ENCODE data around the gene TOP3A. TPM values are rescaled to one million over a fixed set of nuclear protein-coding genes. Genes with fewer than 3 reads are reported as not detected.
A peak's percentile ranks its signal among the peaks of the same experiment; 100 is the strongest.

Gene TOP3A
- total RNA-seq, 1 donor from 2014 or later, result 49.2 TPM

GRCh38 chr17:18360518-18360917, 45.7 kb upstream of the TOP3A start:
- Histone ChIP-seq H3K9me3 (ENCODE audit: low read depth) (no peaks in the 10 kb centered on the region), H3K79me2 (ENCODE audit: low read depth) (peaks cover 46% of the 10 kb centered on the region), H2AFZ (replicated peaks) (no peak overlapping the region), H3K9ac (no peak overlapping the region), H3K27ac (no peak overlapping the region), H3K4me3 (no peak overlapping the region), H3K36me3 (no peaks in the 10 kb centered on the region), H4K20me1 (ENCODE audit: low read depth) (no peaks in the 10 kb centered on the region), H3F3A (ENCODE audit: low read depth) (no peaks in the 10 kb centered on the region), H3K4me1 (peaks cover 5% of the 10 kb centered on the region), H3K27me3 (no peaks in the 10 kb centered on the region), H3K4me2 (no peak overlapping the region)
- TF ChIP-seq EZH2phosphoT487 (IDR thresholded peaks at IDR 0.05), result no peak
- TF ChIP-seq EZH2 (IDR thresholded peaks at IDR 0.05), result no peak
- TF ChIP-seq, protein P1, sequence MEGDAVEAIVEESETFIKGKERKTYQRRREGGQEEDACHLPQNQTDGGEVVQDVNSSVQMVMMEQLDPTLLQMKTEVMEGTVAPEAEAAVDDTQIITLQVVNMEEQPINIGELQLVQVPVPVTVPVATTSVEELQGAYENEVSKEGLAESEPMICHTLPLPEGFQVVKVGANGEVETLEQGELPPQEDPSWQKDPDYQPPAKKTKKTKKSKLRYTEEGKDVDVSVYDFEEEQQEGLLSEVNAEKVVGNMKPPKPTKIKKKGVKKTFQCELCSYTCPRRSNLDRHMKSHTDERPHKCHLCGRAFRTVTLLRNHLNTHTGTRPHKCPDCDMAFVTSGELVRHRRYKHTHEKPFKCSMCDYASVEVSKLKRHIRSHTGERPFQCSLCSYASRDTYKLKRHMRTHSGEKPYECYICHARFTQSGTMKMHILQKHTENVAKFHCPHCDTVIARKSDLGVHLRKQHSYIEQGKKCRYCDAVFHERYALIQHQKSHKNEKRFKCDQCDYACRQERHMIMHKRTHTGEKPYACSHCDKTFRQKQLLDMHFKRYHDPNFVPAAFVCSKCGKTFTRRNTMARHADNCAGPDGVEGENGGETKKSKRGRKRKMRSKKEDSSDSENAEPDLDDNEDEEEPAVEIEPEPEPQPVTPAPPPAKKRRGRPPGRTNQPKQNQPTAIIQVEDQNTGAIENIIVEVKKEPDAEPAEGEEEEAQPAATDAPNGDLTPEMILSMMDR (IDR thresholded peaks at IDR 0.05), result no peak
- peaks cover 17% of the 10 kb centered on the region for H3K4me1 Mint-ChIP-seq
- H3K27me3 Mint-ChIP-seq (ENCODE audit: insufficient read depth, low read depth), result peaks cover 3% of the 10 kb centered on the region
- H3K4me3 Mint-ChIP-seq, result peak overlapping the region; percentile 41
- H3K36me3 Mint-ChIP-seq, result peaks cover 8% of the 10 kb centered on the region
- DNase-seq (ENCODE audit: low spot score), result no peak
- no peak overlapping the region for H3K27ac Mint-ChIP-seq
- no peaks in the 10 kb centered on the region for H3K9me3 Mint-ChIP-seq

GRCh38 chr17:18356624-18357023, 41.8 kb upstream of the TOP3A start:
- Histone ChIP-seq H3K27me3 (no peaks in the 10 kb centered on the region), H3F3A (ENCODE audit: low read depth) (no peaks in the 10 kb centered on the region), H3K9me3 (ENCODE audit: low read depth) (no peaks in the 10 kb centered on the region), H3K4me3 (no peak overlapping the region), H3K79me2 (ENCODE audit: low read depth) (peaks cover 31% of the 10 kb centered on the region), H2AFZ (replicated peaks) (no peak overlapping the region), H3K4me1 (no peaks in the 10 kb centered on the region), H4K20me1 (ENCODE audit: low read depth) (no peaks in the 10 kb centered on the region), H3K9ac (no peak overlapping the region), H3K27ac (no peak overlapping the region), H3K4me2 (no peak overlapping the region), H3K36me3 (no peaks in the 10 kb centered on the region)
- Mint-ChIP-seq H3K27me3 (ENCODE audit: insufficient read depth, low read depth) (peaks cover 3% of the 10 kb centered on the region), H3K4me3 (no peak overlapping the region), H3K27ac (no peak overlapping the region), H3K9me3 (no peaks in the 10 kb centered on the region), H3K36me3 (peaks cover 22% of the 10 kb centered on the region), H3K4me1 (peaks cover 5% of the 10 kb centered on the region)
- no peak for TF ChIP-seq EZH2 (IDR thresholded peaks at IDR 0.05)
- TF ChIP-seq, protein P1 (IDR thresholded peaks at IDR 0.05), result no peak
- no peak for TF ChIP-seq EZH2phosphoT487 (IDR thresholded peaks at IDR 0.05)
- DNase-seq (ENCODE audit: low spot score), result no peak

- Histone ChIP-seq H3K9me3 (ENCODE audit: low read depth) (no peaks in the 10 kb centered on the region), H3K4me2 (no peak overlapping the region), H3K4me3 (no peak overlapping the region), H3F3A (ENCODE audit: low read depth) (no peaks in the 10 kb centered on the region), H3K9ac (no peak overlapping the region), H4K20me1 (ENCODE audit: low read depth) (no peaks in the 10 kb centered on the region), H2AFZ (replicated peaks) (no peak overlapping the region), H3K27me3 (no peaks in the 10 kb centered on the region), H3K79me2 (ENCODE audit: low read depth) (peaks cover 4% of the 10 kb centered on the region), H3K36me3 (no peaks in the 10 kb centered on the region), H3K27ac (no peak overlapping the region), H3K4me1 (no peaks in the 10 kb centered on the region)
- no peak overlapping the region for H3K27ac Mint-ChIP-seq
- TF ChIP-seq, protein P1 (IDR thresholded peaks at IDR 0.05), result no peak
- TF ChIP-seq EZH2 (IDR thresholded peaks at IDR 0.05), result no peak
- TF ChIP-seq EZH2phosphoT487 (IDR thresholded peaks at IDR 0.05), result no peak
- no peak overlapping the region for H3K4me3 Mint-ChIP-seq
- H3K4me1 Mint-ChIP-seq, result peaks cover 3% of the 10 kb centered on the region
- H3K36me3 Mint-ChIP-seq, result peaks cover 19% of the 10 kb centered on the region
- peaks cover 3% of the 10 kb centered on the region for H3K27me3 Mint-ChIP-seq (ENCODE audit: insufficient read depth, low read depth)
- H3K9me3 Mint-ChIP-seq, result no peaks in the 10 kb centered on the region
- DNase-seq (ENCODE audit: low spot score), result no peak
Observed at GRCh38 chr17:18353541-18353940, 38.7 kb upstream of the TOP3A start.
